Ovary (tissue), 3 donors: ENCODE results near the gene PTEN.

Experiments used
- POLR2A ChIP-seq: fragments of 450-650 bp; IDR thresholded peaks from one replicate; pipeline ENCODE4 v1.6.1; 2017; ENCODE audit warnings: antibody characterized with exemption, mild to moderate bottlenecking, moderate library complexity
- TF ChIP-seq, protein P1 (sequence below), 3 donors: fragments of 450-650 bp in 2 of 3; fragments of 200-600 bp in 1 of 3; IDR thresholded peaks; one replicate each; pipeline versions ENCODE4 v1.5.1 to v1.8.0; 2016 to 2022; ENCODE audit warnings: antibody characterized with exemption in 3 of 3, mild to moderate bottlenecking in 1 of 3
- donor health status: DM: no; HTN: no; CAD: no.

DNA sequence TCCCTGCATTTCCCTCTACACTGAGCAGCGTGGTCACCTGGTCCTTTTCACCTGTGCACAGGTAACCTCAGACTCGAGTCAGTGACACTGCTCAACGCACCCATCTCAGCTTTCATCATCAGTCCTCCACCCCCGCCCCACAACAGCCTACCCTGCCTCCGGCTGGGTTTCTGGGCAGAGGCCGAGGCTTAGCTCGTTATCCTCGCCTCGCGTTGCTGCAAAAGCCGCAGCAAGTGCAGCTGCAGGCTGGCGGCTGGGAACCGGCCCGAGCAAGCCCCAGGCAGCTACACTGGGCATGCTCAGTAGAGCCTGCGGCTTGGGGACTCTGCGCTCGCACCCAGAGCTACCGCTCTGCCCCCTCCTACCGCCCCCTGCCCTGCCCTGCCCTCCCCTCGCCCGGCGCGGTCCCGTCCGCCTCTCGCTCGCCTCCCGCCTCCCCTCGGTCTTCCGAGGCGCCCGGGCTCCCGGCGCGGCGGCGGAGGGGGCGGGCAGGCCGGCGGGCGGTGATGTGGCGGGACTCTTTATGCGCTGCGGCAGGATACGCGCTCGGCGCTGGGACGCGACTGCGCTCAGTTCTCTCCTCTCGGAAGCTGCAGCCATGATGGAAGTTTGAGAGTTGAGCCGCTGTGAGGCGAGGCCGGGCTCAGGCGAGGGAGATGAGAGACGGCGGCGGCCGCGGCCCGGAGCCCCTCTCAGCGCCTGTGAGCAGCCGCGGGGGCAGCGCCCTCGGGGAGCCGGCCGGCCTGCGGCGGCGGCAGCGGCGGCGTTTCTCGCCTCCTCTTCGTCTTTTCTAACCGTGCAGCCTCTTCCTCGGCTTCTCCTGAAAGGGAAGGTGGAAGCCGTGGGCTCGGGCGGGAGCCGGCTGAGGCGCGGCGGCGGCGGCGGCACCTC is at the start of gene PTEN, which contains the start of gene KLLN:
- TF ChIP-seq, protein P1, sequence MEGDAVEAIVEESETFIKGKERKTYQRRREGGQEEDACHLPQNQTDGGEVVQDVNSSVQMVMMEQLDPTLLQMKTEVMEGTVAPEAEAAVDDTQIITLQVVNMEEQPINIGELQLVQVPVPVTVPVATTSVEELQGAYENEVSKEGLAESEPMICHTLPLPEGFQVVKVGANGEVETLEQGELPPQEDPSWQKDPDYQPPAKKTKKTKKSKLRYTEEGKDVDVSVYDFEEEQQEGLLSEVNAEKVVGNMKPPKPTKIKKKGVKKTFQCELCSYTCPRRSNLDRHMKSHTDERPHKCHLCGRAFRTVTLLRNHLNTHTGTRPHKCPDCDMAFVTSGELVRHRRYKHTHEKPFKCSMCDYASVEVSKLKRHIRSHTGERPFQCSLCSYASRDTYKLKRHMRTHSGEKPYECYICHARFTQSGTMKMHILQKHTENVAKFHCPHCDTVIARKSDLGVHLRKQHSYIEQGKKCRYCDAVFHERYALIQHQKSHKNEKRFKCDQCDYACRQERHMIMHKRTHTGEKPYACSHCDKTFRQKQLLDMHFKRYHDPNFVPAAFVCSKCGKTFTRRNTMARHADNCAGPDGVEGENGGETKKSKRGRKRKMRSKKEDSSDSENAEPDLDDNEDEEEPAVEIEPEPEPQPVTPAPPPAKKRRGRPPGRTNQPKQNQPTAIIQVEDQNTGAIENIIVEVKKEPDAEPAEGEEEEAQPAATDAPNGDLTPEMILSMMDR (IDR thresholded peaks at IDR 0.05): no peak
- TF ChIP-seq POLR2A: peak; percentile 68
